GM19193 (cell line): ENCODE measurements around the gene CNN1.

Experiments
- POLR2A ChIP-seq: IDR thresholded peaks from 4 replicates; pipeline ENCODE4 v1.6.1; 2011; ENCODE audit not compliant: insufficient read depth, insufficient read length; ENCODE audit errors: extremely low read depth

Gene CNN1

GRCh38 chr19:11578258-11579142, 39.8 kb downstream of the CNN1 start:
- peak; percentile 65 for TF ChIP-seq POLR2A

DNA sequence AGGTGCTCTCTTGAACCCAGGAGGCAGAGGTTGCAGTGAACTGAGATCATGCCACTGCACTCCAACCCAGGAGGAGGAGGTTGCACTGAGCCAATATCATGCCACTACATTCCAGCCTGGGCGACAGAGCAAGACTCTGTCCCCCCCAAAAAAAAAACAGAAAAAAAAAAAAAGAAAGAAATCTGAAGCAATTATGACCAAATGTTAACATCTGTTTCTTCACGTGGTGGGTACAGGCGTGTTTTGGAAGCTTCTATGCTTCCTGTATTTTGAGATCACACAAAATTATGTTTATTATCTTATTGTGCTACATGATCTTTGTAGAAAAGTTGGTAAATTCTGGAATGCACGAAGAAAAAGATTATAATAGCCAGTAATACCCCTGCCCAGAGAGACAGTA, 41.5 kb downstream of the CNN1 start:
- TF ChIP-seq POLR2A, result no peak

GRCh38 chr19:11581740-11582139, 43.1 kb downstream of the CNN1 start:
- TF ChIP-seq POLR2A, result no peak

- no peak for TF ChIP-seq POLR2A
Measured at GRCh38 chr19:11586331-11586730, 47.7 kb downstream of the CNN1 start.

- TF ChIP-seq POLR2A, result no peak
Measured at GRCh38 chr19:11587302-11587974, 48.8 kb downstream of the CNN1 start.

DNA sequence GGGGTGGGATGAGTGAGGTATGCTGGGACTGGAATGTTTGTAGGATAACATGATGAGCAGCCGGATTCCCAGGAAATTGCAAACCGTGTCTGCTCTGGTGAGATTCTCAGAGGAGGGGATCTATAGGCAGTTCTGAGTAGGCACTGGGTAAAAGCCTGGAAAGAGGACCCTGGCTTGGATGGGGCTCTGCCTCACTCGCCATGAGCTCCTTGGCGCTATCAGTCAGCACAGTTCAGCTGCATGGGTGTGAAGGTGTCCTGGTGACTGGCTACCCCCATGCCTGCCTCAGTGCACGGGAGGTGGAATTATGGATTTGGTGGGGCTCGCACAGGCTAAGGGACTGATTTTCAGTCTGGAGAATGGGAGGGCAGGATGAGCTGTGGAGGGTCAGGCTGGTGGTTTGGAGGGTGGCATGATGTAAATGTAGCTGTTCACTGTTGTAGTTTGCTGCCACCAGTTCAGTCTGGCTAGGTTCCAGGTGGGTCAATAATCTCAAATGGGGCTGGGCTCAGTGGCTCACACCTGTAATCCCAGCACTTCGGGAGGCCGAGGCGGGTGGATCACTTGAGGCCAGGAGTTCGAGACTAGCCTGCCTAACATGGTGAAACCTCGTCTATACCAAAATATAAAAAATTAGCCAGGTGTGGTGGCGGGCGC, 49.5 kb downstream of the CNN1 start:
- TF ChIP-seq POLR2A, result no peak

DNA sequence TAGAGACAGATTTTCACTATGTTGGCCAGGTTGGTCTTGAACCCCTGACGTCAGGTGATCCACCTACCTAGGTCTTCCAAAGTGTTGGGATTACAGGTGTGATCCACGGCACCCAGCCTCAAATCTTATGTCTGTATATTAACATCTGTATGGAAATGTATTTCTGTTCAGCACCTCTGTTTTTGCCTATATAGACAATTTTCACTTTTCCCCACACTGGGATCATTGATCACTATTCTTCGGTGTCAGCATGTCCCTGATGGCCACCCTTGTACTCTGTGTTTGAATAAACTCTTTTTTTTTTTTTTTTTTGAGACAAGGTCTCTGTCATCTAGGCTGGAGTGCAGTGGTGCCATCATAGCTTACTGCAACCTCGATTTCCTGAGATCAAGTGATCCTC, 55.4 kb downstream of the CNN1 start:
- TF ChIP-seq POLR2A, result no peak

DNA sequence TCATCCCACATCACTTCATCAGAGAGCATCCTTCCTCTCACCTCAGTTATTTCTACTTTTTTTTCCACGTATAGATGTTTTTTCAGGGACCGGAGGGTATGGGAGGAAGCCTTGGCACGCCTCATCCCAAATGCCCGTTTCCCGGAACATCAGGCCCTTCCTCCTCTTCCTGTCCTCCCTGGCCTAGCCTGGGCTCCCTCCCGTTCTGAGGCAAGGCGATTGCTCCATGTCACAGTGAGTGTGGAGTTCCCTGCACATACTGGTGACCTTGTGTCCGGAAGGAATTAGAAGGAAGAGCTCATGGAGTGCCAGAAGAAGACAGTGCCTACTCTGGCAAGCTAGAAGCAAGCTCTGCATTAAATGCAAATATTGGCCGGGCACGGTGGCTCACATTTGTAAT, 57.5 kb downstream of the CNN1 start:
- TF ChIP-seq POLR2A, result no peak

DNA sequence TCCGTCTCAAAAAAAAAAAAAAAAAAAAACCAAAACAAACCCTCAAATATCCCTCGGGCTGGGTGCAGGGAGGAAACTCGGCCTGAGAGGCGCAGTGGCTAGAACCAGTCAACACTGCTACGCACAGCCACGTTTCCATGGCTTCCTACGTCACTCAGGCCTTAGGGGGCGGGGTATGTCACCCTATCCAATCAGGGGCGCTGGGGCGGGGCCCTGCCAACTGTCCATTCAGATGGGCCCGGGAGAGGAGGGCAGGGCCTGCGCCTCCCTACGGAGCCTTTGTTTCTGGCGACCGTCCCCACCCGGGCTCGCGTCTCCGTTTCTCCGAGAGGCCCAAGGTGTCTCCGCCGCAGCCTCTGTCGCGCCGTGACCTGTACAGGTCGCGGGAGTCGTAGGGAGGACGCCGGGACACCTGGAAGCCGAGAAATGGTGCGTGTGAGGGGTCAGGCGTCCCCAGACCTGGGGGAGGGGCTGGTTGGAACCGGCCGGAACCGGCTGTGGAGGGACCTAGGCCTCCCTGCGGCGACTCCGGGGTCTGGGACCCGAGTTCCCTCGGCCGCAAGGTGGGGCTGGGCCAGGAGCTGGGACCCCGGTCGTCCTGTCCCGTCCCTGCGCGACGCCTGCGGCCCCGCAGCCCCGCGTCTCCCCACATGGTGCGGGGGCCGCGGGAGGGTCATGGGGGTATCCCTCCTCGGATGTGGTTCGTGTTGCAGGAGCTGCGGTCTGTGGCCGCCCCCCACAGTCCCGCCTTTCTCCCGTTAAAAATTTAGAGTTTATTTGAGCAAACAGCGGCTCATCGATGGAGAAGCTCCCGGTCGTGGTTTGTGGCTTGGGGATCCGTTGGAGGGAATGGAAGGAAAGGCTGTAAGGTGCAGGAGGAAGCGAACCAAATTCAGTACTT, 58.8 kb downstream of the CNN1 start, which contains the start of gene ZNF627:
Gene ZNF627 (plus strand): TSS at position 282 of the 901 bp plus-strand sequence. CDS start 145 bp downstream, at position 427.
- TF ChIP-seq POLR2A, result peak; percentile 95

DNA sequence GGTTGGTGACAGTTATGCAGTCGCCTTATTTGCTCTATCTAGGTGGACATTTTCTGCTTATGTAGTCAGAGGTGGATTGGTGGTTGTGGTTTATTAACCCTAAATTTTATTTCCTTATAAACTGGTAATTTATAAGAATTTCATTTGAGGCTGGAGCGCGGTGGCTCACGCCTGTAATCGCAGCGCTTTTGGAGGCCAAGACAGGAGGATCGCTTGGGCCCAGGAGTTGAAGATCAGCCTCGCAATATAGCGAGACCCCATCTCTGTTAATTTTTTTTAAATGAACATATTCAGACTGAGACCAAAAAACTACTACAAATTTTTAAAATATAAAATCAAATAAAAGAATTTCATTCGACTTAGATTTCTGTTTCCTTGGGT, 59.4 kb downstream of the CNN1 start:
- TF ChIP-seq POLR2A, result no peak

- TF ChIP-seq POLR2A, result no peak
Measured at GRCh38 chr19:11598746-11599145, 60.1 kb downstream of the CNN1 start.
